Natural killer cell (primary cell): Measurements from ENCODE around the gene DST. TPM values are rescaled to one million over a fixed set of nuclear protein-coding genes. Genes with fewer than 3 reads are reported as not detected.

Experiments used
- ATAC-seq, 3 donors: fragments of 150-1000 bp in 2 of 3; fragments of 200-7000 bp in 1 of 3; cut with Tn5 transposase; 1 replicate in 1 of 3; 2 replicates in 2 of 3; pipeline ENCODE4 v1.10.0; 2021; ENCODE audit warnings: mild to moderate bottlenecking in 2 of 3, moderate library complexity in 2 of 3
- DNase-seq, 2 donors: peaks; one replicate each; pipeline versions ENCODE4 v3.0.0 to v3.0.0-alpha.2; 2013 to 2021; ENCODE audit warnings: mixed read lengths in 1 of 2
- H3K27ac ChIP-seq: one replicate; pipeline ENCODE4 v1.5.1; 2013; ENCODE audit warnings: mild to moderate bottlenecking, low read length
- H3K27me3 ChIP-seq: one replicate; pipeline ENCODE4 v1.6.1; 2013; ENCODE audit warnings: low read length; ENCODE audit not compliant: control insufficient read depth, insufficient read depth
- H3K36me3 ChIP-seq: one replicate; pipeline ENCODE4 v1.6.1; 2013; ENCODE audit warnings: low read length; ENCODE audit not compliant: control insufficient read depth, insufficient read depth
- H3K4me1 ChIP-seq: one replicate; pipeline ENCODE4 v1.6.1; 2013; ENCODE audit warnings: low read length; ENCODE audit not compliant: control insufficient read depth, insufficient read depth
- H3K4me3 ChIP-seq: one replicate; pipeline ENCODE4 v1.5.1; 2013; ENCODE audit warnings: low read length
- H3K9me3 ChIP-seq: one replicate; pipeline ENCODE4 v1.6.1; 2013; ENCODE audit warnings: low read length; ENCODE audit not compliant: control insufficient read depth, insufficient read depth
- H3K27ac Mint-ChIP-seq, 2 donors: one replicate each; pipeline ENCODE4 v1.8.0; 2022; ENCODE audit warnings: mild to moderate bottlenecking in 2 of 2, mixed read lengths in 2 of 2, moderate library complexity in 1 of 2
- H3K27me3 Mint-ChIP-seq, 2 donors: one replicate each; pipeline ENCODE4 v1.8.0; 2022; ENCODE audit warnings: low read depth in 2 of 2, mixed read lengths in 2 of 2
- H3K36me3 Mint-ChIP-seq: one replicate; pipeline ENCODE4 v1.8.0; 2022; ENCODE audit warnings: mixed read lengths
- H3K4me1 Mint-ChIP-seq, 2 donors: one replicate each; pipeline ENCODE4 v1.8.0; 2022; ENCODE audit warnings: mixed read lengths in 2 of 2
- H3K4me3 Mint-ChIP-seq: one replicate; pipeline ENCODE4 v1.8.0; 2022; ENCODE audit warnings: mild to moderate bottlenecking, moderate library complexity, mixed read lengths
- H3K9me3 Mint-ChIP-seq, 2 donors: one replicate each; pipeline ENCODE4 v1.8.0; 2022; ENCODE audit warnings: mixed read lengths in 2 of 2
- CTCF ChIP-seq: fragments of 200-600 bp; IDR thresholded peaks from one replicate; pipeline ENCODE4 v1.8.0; 2022; ENCODE audit warnings: antibody characterized with exemption
- WGBS: methylation state at CpG from one replicate; pipeline ENCODE4 v1.1.7; 2013; ENCODE audit warnings: missing lambda C conversion rate; ENCODE audit not compliant: insufficient coverage; 5-methylcytosine and 5-hydroxymethylcytosine counted together
- intact Hi-C: fragments of 100-400 bp; cut with micrococcal nuclease; formaldehyde crosslinking; loops from one replicate; pipeline ENCODE4 v1.14.2; 2022
- total RNA-seq, 4 donors: library from RNA; stranded (reverse); fragments of 120-200 nt in 1 of 4; gene quantifications; one replicate each; pipeline versions ENCODE4 v1.2.3 to v1.2.4, GENCODE V29; 2013 to 2022

Gene DST
- total RNA-seq, 3 donors from 2014 or later (not counting 1 experiment from before 2014, with no cell fraction given), result 5.6 to 14.7 (median 8.9) TPM

DNA sequence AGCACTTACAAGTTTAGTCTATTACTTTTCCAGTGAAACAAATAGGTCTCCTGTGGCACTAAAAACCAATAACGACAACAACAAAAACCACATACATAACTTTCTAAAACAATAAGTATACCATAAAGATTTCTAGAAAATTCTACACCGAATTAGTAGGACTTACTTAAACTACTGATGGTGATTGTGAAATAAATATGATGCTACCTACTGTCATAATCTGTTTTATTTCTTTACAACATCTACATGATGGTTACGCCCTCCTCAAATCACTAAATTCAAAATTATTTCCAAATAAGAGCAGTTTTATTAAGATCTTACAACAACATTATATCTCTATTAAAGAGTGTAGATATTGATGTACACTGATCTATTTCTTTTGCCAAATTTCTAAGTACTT, 147.0 kb downstream of the DST start:
- no peak for ATAC-seq
- Mint-ChIP-seq H3K4me3 (no peak overlapping the region), H3K9me3 (no peaks in the 10 kb centered on the region), H3K36me3 (no peaks in the 10 kb centered on the region), H3K27me3 (no peaks in the 10 kb centered on the region), H3K27ac (no peak overlapping the region), H3K4me1 (no peaks in the 10 kb centered on the region)
- Histone ChIP-seq H3K9me3 (no peaks in the 10 kb centered on the region), H3K4me1 (no peaks in the 10 kb centered on the region), H3K4me3 (no peak overlapping the region), H3K27ac (no peak overlapping the region), H3K36me3 (peaks cover 2% of the 10 kb centered on the region), H3K27me3 (no peaks in the 10 kb centered on the region)
- WGBS, result no CpG with 5 or more reads among the region's 3 CpGs
- DNase-seq, result no peak
- intact Hi-C loops, result no loop called here
- no peak for TF ChIP-seq CTCF

GRCh38 chr6:56491606-56492328, 150.9 kb downstream of the DST start:
- Histone ChIP-seq H3K9me3 (no peaks in the 10 kb centered on the region), H3K4me1 (no peaks in the 10 kb centered on the region), H3K27ac (no peak overlapping the region), H3K27me3 (no peaks in the 10 kb centered on the region), H3K4me3 (no peak overlapping the region), H3K36me3 (no peaks in the 10 kb centered on the region)
- DNase-seq (no peak), ATAC-seq (no peak)
- Mint-ChIP-seq H3K27me3 (no peaks in the 10 kb centered on the region), H3K9me3 (no peaks in the 10 kb centered on the region), H3K36me3 (no peaks in the 10 kb centered on the region), H3K4me3 (no peak overlapping the region), H3K4me1 (no peaks in the 10 kb centered on the region), H3K27ac (no peak overlapping the region)
- WGBS, result 92% methylated on average over 4 of the region's 4 CpGs
- intact Hi-C loops, result no loop called here
- no peak for TF ChIP-seq CTCF

- no peaks in the 10 kb centered on the region for H3K4me1 Mint-ChIP-seq
- no peaks in the 10 kb centered on the region for H3K9me3 Mint-ChIP-seq
- H3K27me3 Mint-ChIP-seq, result no peaks in the 10 kb centered on the region
- no peak for TF ChIP-seq CTCF
- Histone ChIP-seq H3K9me3 (no peaks in the 10 kb centered on the region), H3K27ac (no peak overlapping the region), H3K4me1 (no peaks in the 10 kb centered on the region), H3K27me3 (no peaks in the 10 kb centered on the region), H3K36me3 (no peaks in the 10 kb centered on the region), H3K4me3 (no peak overlapping the region)
- intact Hi-C loops, result no loop called here
- DNase-seq, result no peak
- H3K4me3 Mint-ChIP-seq, result no peak overlapping the region
- no peak overlapping the region for H3K27ac Mint-ChIP-seq
- WGBS, result 100% methylated on average over 1 of the region's 2 CpGs
- H3K36me3 Mint-ChIP-seq, result no peaks in the 10 kb centered on the region
- no peak for ATAC-seq
Measured at GRCh38 chr6:56490993-56491392, 151.7 kb downstream of the DST start.

DNA sequence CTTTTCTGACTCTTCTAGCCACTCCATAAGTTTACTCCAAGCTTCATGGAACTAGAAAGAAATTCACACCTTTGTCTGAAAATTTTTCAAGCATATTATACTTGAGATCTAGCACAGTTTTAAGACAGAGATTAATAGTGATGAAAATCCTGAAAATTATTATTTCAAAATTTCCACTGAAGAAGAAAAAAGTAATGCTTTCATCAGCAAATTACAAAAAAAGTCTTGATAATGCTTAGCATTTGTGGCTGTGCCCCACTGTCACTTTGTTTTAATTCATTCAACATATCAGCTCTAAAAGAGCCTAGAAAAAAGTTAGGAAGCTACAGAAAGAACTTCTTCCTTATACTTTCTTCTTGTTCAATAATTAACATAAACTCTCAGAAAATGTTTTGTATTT, 153.1 kb downstream of the DST start:
- no peak for ATAC-seq
- H3K36me3 ChIP-seq, result no peaks in the 10 kb centered on the region
- no peak for TF ChIP-seq CTCF
- no peaks in the 10 kb centered on the region for H3K9me3 Mint-ChIP-seq
- H3K9me3 ChIP-seq, result no peaks in the 10 kb centered on the region
- H3K4me3 Mint-ChIP-seq, result no peak overlapping the region
- no peak for DNase-seq
- intact Hi-C loops, result no loop called here
- H3K27me3 ChIP-seq, result no peaks in the 10 kb centered on the region
- no peaks in the 10 kb centered on the region for H3K4me1 ChIP-seq
- H3K4me3 ChIP-seq, result no peak overlapping the region
- H3K27ac Mint-ChIP-seq, result no peak overlapping the region
- H3K27ac ChIP-seq, result no peak overlapping the region
- H3K4me1 Mint-ChIP-seq, result no peaks in the 10 kb centered on the region
- no peaks in the 10 kb centered on the region for H3K27me3 Mint-ChIP-seq
- no peaks in the 10 kb centered on the region for H3K36me3 Mint-ChIP-seq
